ENCODE measurements around the gene COPS4. TPM values are rescaled to one million over a fixed set of nuclear protein-coding genes. Genes with fewer than 3 reads are reported as not detected.

COPS4 gene
- total RNA-seq, 1 experiment from 2014 or later, result 28.6 TPM

GRCh38 chr4:83118869-83119268, 83.9 kb downstream of the COPS4 start:
- Histone ChIP-seq H3K9me2 (ENCODE audit: insufficient read depth) (no peaks in the 10 kb centered on the region), H4K20me1 (ENCODE audit: insufficient read depth) (no peaks in the 10 kb centered on the region), H2AFZ (ENCODE audit: low read depth, low read length, poor library complexity, severe bottlenecking) (no peak overlapping the region), H3K27me3 (ENCODE audit: insufficient read depth, low read length) (no peaks in the 10 kb centered on the region), H3K27ac (ENCODE audit: low read depth, low read length) (no peak overlapping the region), H3K36me3 (ENCODE audit: control insufficient read depth in 1 of 2, insufficient read depth in 2 of 2, low read length in 2 of 2) (no peaks in the 10 kb centered on the region), H3K9ac (ENCODE audit: low read length) (no peak overlapping the region), H3K4me3 (replicated peaks in 1 of 2; ENCODE audit: low read depth in 1 of 2, low read length in 2 of 2) (no peak overlapping the region), H3K4me1 (ENCODE audit: control insufficient read depth in 1 of 2, insufficient read depth in 2 of 2, low read length in 2 of 2) (peaks cover 5 to 13% of the 10 kb centered on the region in 2 experiments; a peak in 2 of 4 replicates), H3K4me2 (ENCODE audit: low read length) (no peak overlapping the region), H3K79me2 (ENCODE audit: insufficient read depth, low read length) (no peaks in the 10 kb centered on the region), H3K9me3 (ENCODE audit: control insufficient read depth in 1 of 2, insufficient read depth in 1 of 2, low read depth in 1 of 2, low read length in 2 of 2) (no peaks in the 10 kb centered on the region)
- POLR2A ChIA-PET, result no interaction called here
- BruUV-seq (replicated peaks), result no TSS peak
- intact Hi-C loops (cut with micrococcal nuclease), result no loop called here
- CTCF ChIA-PET, result interaction anchor here (2.1 kb wide), 1 partner anchor 8 kb away, joined by 8 read pairs; no protein-coding TSS in a partner anchor
- DNase-seq (ENCODE audit: low read depth, low spot score) (no peak), ATAC-seq (no peak)
- RAD21 ChIA-PET (ENCODE audit: low non-redundant PET in 1 of 2, low total read pairs in 2 of 2, uncharacterized antibody in 2 of 2, unreplicated experiment in 2 of 2), result no interaction called here
- TF ChIP-seq EZH2 (IDR thresholded peaks at IDR 0.05), result no peak
- TF ChIP-seq TCF7L2 (IDR thresholded peaks at IDR 0.05; ENCODE audit: borderline replicate concordance, extremely low read depth, insufficient read depth, insufficient read length), result no peak
- no peak for TF ChIP-seq POLR2A (IDR thresholded peaks at IDR 0.05; ENCODE audit: borderline replicate concordance, extremely low read depth, insufficient read depth, insufficient read length)
- TF ChIP-seq SIN3A (IDR thresholded peaks at IDR 0.05; ENCODE audit: low read depth), result no peak
- TF ChIP-seq ATF3 (IDR thresholded peaks at IDR 0.05), result no peak
- TF ChIP-seq EZH2phosphoT487 (IDR thresholded peaks at IDR 0.05; ENCODE audit: borderline replicate concordance), result no peak
- TF ChIP-seq POLR2AphosphoS5 (IDR thresholded peaks at IDR 0.05; ENCODE audit: low read depth, low read length), result no peak
- no peak for TF ChIP-seq ZNF274 (IDR thresholded peaks at IDR 0.05; ENCODE audit: low read depth, low read length)
- no peak for TF ChIP-seq EGR1 (IDR thresholded peaks at IDR 0.05; ENCODE audit: low read depth)
- TF ChIP-seq RAD21 (IDR thresholded peaks at IDR 0.05; ENCODE audit: low read depth), result no peak
- no peak for TF ChIP-seq JUND (IDR thresholded peaks at IDR 0.05)
- TF ChIP-seq SRF (IDR thresholded peaks at IDR 0.05; ENCODE audit: low read depth), result no peak

GRCh38 chr4:83121246-83121645, 86.3 kb downstream of the COPS4 start:
- H3K9me3 ChIP-seq (ENCODE audit: control insufficient read depth in 1 of 2, insufficient read depth in 1 of 2, low read depth in 1 of 2, low read length in 2 of 2), result no peaks in the 10 kb centered on the region
- DNase-seq (ENCODE audit: low read depth, low spot score), result no peak
- no peaks in the 10 kb centered on the region for H3K9me2 ChIP-seq (ENCODE audit: insufficient read depth)
- no peak for ATAC-seq
- no peaks in the 10 kb centered on the region for H3K36me3 ChIP-seq (ENCODE audit: control insufficient read depth in 1 of 2, insufficient read depth in 2 of 2, low read length in 2 of 2)
- H4K20me1 ChIP-seq (ENCODE audit: insufficient read depth), result no peaks in the 10 kb centered on the region
- no peaks in the 10 kb centered on the region for H3K79me2 ChIP-seq (ENCODE audit: insufficient read depth, low read length)
- H3K9ac ChIP-seq (ENCODE audit: low read length), result no peak overlapping the region
- RAD21 ChIA-PET (ENCODE audit: low non-redundant PET in 1 of 2, low total read pairs in 2 of 2, uncharacterized antibody in 2 of 2, unreplicated experiment in 2 of 2), result no interaction called here
- H3K4me3 ChIP-seq (replicated peaks in 1 of 2; ENCODE audit: low read depth in 1 of 2, low read length in 2 of 2), result no peak overlapping the region
- POLR2A ChIA-PET, result no interaction called here
- no peaks in the 10 kb centered on the region for H3K27me3 ChIP-seq (ENCODE audit: insufficient read depth, low read length)
- H3K27ac ChIP-seq (ENCODE audit: low read depth, low read length), result no peak overlapping the region
- no TSS peak for BruUV-seq (replicated peaks)
- no peaks in the 10 kb centered on the region for H3K4me1 ChIP-seq (ENCODE audit: control insufficient read depth in 1 of 2, insufficient read depth in 2 of 2, low read length in 2 of 2)
- no peak overlapping the region for H3K4me2 ChIP-seq (ENCODE audit: low read length)
- no peak overlapping the region for H2AFZ ChIP-seq (ENCODE audit: low read depth, low read length, poor library complexity, severe bottlenecking)
- intact Hi-C loops (cut with micrococcal nuclease), result no loop called here
- CTCF ChIA-PET, result no interaction called here
- TF ChIP-seq SRF (IDR thresholded peaks at IDR 0.05; ENCODE audit: low read depth), result no peak
- no peak for TF ChIP-seq ELF1 (IDR thresholded peaks at IDR 0.05; ENCODE audit: borderline replicate concordance, low read depth)
- TF ChIP-seq ZBTB33 (IDR thresholded peaks at IDR 0.05; ENCODE audit: extremely low read depth, insufficient replicate concordance, low read length), result no peak
- TF ChIP-seq SIN3A (IDR thresholded peaks at IDR 0.05; ENCODE audit: low read depth), result no peak
- no peak for TF ChIP-seq CEBPB (IDR thresholded peaks at IDR 0.05; ENCODE audit: low read depth)
- TF ChIP-seq POLR2A (IDR thresholded peaks at IDR 0.05; ENCODE audit: borderline replicate concordance, extremely low read depth, insufficient read depth, insufficient read length), result no peak
- no peak for TF ChIP-seq SP1 (IDR thresholded peaks at IDR 0.05; ENCODE audit: low read depth)
- no peak for TF ChIP-seq MAX (IDR thresholded peaks at IDR 0.05)
